Nephron (organoid): ENCODE results near the gene UXT.

Source experiments
- H3K27ac Mint-ChIP-seq, 3 experiments: 2 replicates each; pipeline ENCODE4 v1.8.0; 2020; ENCODE audit warnings: mixed read lengths in 3 of 3, mild to moderate bottlenecking in 2 of 3, moderate library complexity in 1 of 3
- H3K27me3 Mint-ChIP-seq: 2 replicates; pipeline ENCODE4 v1.8.0; 2021; ENCODE audit warnings: low read depth, mild to moderate bottlenecking, moderate library complexity, mixed read lengths
- H3K36me3 Mint-ChIP-seq: 2 replicates; pipeline ENCODE4 v1.8.0; 2020; ENCODE audit warnings: low read depth, mixed read lengths
- H3K4me1 Mint-ChIP-seq: 2 replicates; pipeline ENCODE4 v1.8.0; 2020; ENCODE audit warnings: mixed read lengths
- H3K4me3 Mint-ChIP-seq, 3 experiments: 2 replicates each; pipeline ENCODE4 v1.8.0; 2020; ENCODE audit warnings: mild to moderate bottlenecking in 3 of 3, mixed read lengths in 3 of 3, moderate library complexity in 2 of 3
- H3K9me3 Mint-ChIP-seq: 2 replicates; pipeline ENCODE4 v1.8.0; 2020; ENCODE audit warnings: mixed read lengths
- TF ChIP-seq, protein P1 (sequence below), 3 experiments: fragments of 200-600 bp; sonication (generic); IDR thresholded peaks; one replicate each; pipeline ENCODE4 v1.5.0; 2021; ENCODE audit warnings: antibody characterized with exemption in 3 of 3; ENCODE audit not compliant: unreplicated experiment in 3 of 3

UXT gene

DNA sequence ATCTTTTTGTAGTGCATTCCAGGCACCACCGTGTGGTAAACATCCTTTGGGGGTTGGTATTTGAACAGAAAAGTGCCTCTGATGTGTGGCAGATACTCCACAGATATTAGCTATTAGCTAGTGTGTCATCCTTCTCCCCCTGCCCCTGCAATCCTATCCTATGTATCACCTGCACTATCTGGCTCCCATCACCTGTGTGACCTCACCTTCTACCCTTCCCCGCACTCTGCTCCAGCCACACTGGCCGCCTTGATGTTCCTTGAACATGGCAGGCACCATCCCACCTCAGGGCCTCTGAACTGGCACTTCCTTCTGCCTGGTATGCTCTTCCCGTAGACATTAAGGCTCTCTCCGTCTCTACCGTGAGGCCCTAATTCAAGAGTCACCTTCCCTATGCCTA is 12.3 kb downstream of the UXT start:
- Mint-ChIP-seq H3K36me3 (peaks cover 22% of the 10 kb centered on the region), H3K4me3 (no peak overlapping the region), H3K4me1 (peaks cover 29% of the 10 kb centered on the region), H3K27ac (peak overlapping the region in 1 of 3 experiments; percentile 44), H3K27me3 (no peaks in the 10 kb centered on the region), H3K9me3 (peaks cover 13% of the 10 kb centered on the region)
- TF ChIP-seq, protein P1, sequence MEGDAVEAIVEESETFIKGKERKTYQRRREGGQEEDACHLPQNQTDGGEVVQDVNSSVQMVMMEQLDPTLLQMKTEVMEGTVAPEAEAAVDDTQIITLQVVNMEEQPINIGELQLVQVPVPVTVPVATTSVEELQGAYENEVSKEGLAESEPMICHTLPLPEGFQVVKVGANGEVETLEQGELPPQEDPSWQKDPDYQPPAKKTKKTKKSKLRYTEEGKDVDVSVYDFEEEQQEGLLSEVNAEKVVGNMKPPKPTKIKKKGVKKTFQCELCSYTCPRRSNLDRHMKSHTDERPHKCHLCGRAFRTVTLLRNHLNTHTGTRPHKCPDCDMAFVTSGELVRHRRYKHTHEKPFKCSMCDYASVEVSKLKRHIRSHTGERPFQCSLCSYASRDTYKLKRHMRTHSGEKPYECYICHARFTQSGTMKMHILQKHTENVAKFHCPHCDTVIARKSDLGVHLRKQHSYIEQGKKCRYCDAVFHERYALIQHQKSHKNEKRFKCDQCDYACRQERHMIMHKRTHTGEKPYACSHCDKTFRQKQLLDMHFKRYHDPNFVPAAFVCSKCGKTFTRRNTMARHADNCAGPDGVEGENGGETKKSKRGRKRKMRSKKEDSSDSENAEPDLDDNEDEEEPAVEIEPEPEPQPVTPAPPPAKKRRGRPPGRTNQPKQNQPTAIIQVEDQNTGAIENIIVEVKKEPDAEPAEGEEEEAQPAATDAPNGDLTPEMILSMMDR (IDR thresholded peaks at IDR 0.05; ENCODE audit: unreplicated experiment in 3 of 3), result no peak

DNA sequence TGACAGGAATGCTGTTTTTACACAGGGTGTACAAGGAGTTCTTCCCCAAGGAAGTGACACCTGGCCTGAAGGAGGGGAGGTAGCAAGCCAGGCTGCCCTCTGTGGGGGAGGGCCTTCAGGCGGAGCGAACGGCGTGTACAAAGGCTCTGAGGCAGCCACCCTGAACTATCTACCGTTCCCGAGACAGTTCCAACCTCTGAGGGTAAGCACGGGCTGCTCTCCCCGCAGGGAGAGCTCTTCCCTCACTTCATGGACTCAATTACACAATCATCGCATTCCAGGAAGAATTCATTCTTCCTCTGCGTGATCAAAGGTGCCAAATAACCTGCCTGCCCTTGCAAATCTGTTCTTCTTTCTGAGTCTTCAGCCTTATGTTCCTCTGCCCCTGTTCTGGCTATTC is 13.4 kb downstream of the UXT start:
- TF ChIP-seq, protein P1 (IDR thresholded peaks at IDR 0.05; ENCODE audit: unreplicated experiment in 3 of 3), result no peak

DNA sequence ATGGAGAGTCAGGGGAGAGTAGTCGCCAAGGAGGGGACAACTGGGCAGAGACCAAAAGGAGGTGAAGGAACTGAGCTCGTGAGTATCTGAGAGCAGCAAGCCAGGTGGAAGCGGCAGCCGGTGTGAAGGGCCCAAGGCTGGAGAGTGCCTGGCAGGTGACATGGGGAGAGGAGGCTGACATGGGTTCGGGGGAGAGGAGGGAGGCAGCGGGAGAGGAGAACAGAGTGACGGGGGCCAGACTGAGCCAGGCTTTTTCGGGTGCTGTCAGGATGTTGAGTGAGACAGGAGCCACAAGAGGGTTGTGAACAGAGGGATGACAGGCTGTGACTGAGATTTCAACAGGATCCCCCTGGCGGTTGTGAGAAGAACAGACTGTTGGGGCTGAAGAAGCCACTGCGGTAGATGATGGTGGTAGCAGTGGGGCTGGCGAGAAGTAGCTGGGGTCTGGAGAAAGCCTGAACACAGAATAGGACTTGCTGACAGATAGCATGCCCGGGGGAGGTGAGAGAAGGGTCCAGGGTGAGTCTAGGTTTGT is 14.4 kb downstream of the UXT start:
- Mint-ChIP-seq H3K4me3 (peak overlapping the region in 2 of 3 experiments; percentile 49 to 57), H3K27ac (peak overlapping the region in 2 of 3 experiments; percentile 45 to 51), H3K9me3 (peaks cover 27% of the 10 kb centered on the region), H3K36me3 (peaks cover 35% of the 10 kb centered on the region), H3K27me3 (no peaks in the 10 kb centered on the region), H3K4me1 (peaks cover 20% of the 10 kb centered on the region)
- TF ChIP-seq, protein P1 (IDR thresholded peaks at IDR 0.05; ENCODE audit: unreplicated experiment in 3 of 3), result peak in 2 of 3 experiments; percentile 34 to 35

More for the DNA sequence above, 13.4 kb downstream of the UXT start:
- no peaks in the 10 kb centered on the region for H3K27me3 Mint-ChIP-seq
- peak overlapping the region in 1 of 3 experiments; percentile 37 for H3K4me3 Mint-ChIP-seq
- H3K9me3 Mint-ChIP-seq, result peaks cover 19% of the 10 kb centered on the region
- peaks cover 26% of the 10 kb centered on the region for H3K36me3 Mint-ChIP-seq
- peaks cover 20% of the 10 kb centered on the region for H3K4me1 Mint-ChIP-seq
- H3K27ac Mint-ChIP-seq, result peak overlapping the region in 1 of 3 experiments; percentile 45

DNA sequence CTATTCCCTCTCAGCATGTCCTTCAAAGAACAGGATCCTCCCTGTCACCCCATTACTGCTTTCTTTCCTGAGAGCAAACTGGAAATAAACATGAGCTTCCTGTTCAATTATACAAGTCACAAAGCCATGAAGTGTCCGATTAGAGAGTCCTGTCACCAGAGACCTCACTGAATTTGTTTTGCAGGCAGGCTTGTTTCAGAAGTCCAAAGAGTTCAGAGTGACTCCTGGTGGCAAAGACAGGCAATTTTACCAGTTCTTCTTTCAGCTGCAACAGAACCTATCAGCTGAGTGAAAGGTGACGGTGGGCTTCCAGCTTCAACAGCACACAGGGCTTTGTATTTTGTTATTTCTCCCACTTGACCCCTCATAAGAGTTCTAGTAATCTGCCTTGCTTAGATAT is 15.1 kb downstream of the UXT start:
- TF ChIP-seq, protein P1 (IDR thresholded peaks at IDR 0.05; ENCODE audit: unreplicated experiment in 3 of 3), result peak in 2 of 3 experiments; percentile 15 to 35
- no peak overlapping the region for H3K4me3 Mint-ChIP-seq
- peaks cover 15% of the 10 kb centered on the region for H3K4me1 Mint-ChIP-seq
- peaks cover 42% of the 10 kb centered on the region for H3K36me3 Mint-ChIP-seq
- no peak overlapping the region for H3K27ac Mint-ChIP-seq
- peaks cover 27% of the 10 kb centered on the region for H3K9me3 Mint-ChIP-seq
- H3K27me3 Mint-ChIP-seq, result no peaks in the 10 kb centered on the region

DNA sequence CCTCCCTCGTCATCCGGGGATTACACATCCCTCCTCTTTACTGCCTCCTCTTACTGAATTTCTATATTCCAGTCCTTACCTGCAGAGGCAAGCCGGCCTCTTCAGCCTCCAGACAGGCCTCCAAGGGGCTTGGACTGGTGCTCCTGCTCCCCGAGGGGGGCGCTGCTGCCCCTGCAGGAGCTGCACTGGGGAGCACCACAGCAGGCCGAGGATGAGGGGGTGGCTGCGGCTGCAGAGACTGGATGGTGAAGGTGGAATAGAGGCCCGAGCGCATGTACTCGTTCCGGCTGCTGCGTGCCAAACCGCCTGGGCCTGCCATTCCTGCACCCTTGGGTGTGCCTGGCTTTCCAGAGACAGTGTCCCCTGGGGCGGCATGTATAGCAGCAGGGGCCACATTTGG is 20.2 kb downstream of the UXT start:
- Mint-ChIP-seq H3K27ac (no peak overlapping the region), H3K4me3 (no peak overlapping the region), H3K36me3 (peaks cover 62% of the 10 kb centered on the region), H3K9me3 (peaks cover 24% of the 10 kb centered on the region), H3K27me3 (no peaks in the 10 kb centered on the region), H3K4me1 (no peaks in the 10 kb centered on the region)
- TF ChIP-seq, protein P1 (IDR thresholded peaks at IDR 0.05; ENCODE audit: unreplicated experiment in 3 of 3), result no peak

DNA sequence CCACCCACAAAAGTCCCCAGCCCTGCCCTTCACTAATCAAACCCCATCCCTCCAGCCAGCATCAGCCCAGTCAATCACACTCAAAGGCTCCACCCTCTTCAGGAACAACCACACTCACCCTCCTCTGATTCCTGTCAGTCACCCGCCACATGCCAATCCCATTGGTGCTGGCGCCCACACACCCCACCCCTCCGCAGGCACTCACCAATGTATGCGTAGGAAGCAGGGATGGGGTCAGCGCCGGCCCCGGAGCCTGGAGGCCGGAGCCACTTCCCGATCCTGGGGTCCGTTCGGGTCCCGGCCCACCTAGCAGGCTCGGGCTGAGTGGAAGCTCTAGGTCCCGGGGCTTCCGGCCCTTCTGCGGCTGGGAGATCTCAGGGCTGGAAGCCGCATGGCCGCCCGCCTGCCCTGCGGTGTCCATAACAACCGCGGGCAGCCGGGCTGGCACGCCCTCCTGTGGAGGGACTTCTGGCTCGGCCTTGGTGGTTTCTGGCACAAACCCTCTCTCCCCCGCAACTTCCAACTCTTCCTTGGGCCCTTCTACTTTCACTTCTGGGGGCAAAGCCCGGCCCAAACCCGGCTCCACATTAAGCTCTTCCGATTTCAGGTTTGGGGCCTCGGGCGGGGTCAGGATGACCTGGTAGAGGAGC is 21.3 kb downstream of the UXT start:
- Mint-ChIP-seq H3K4me1 (no peaks in the 10 kb centered on the region), H3K27ac (no peak overlapping the region), H3K27me3 (no peaks in the 10 kb centered on the region), H3K4me3 (no peak overlapping the region), H3K9me3 (peaks cover 24% of the 10 kb centered on the region), H3K36me3 (peaks cover 58% of the 10 kb centered on the region)
- TF ChIP-seq, protein P1 (IDR thresholded peaks at IDR 0.05; ENCODE audit: unreplicated experiment in 3 of 3), result no peak
